Stimulated activated CD4-positive, alpha-beta T cell treated with anti-CD3 and anti-CD28 coated beads, TNF-alpha, amount 100 ng/mL, for 48 hours (primary cell): ENCODE results near the gene SEZ6L.

Experiments
- DNase-seq, 3 donors: peaks; one replicate each; pipeline ENCODE4 v3.0.0-alpha.2; 2020; ENCODE audit warnings: low read depth in 3 of 3

The SEZ6L gene

DNA sequence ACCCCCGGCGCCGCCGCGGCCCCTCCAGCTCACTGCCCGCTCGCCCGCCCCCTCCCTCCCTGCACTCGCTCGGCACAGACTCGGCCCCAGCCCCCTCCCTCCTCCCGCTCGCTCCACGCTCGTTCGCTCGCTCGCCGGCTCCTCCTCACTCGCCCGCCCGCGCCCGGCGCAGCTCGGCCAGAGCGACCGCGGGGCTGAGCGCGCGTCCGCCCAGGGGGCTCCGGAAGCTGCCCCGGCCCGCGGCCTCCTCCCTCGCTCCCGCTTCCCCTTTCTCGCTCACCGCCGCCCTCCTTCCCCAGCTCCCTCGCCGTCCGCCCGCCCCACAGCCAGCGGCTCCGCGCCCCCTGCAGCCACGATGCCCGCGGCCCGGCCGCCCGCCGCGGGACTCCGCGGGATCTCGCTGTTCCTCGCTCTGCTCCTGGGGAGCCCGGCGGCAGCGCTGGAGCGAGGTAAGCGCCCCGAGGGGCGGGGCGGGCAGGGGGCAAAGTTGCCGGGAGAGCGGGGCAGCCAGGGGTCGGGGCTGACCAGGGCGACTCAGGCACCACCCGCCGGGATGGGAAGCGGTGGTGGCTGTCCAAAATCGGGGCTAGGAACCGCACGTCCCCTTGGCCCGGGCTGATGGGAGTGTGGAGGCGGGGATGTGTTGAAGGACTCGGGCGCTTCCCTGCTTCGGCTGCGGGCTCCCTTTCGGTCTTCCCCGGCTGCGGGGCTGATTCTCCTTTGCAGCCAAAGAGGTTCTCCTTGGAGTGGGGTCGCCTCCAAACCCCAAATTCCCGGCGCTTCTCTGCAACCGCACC is at the start of gene SEZ6L:
Gene SEZ6L (plus strand): TSS at position 148 of the 797 bp plus-strand sequence. CDS start 208 bp downstream, at position 356.
- no peak for DNase-seq

- no peak for DNase-seq
Observed at GRCh38 chr22:26122920-26123468, 46.3 kb upstream of the SEZ6L start.

DNA sequence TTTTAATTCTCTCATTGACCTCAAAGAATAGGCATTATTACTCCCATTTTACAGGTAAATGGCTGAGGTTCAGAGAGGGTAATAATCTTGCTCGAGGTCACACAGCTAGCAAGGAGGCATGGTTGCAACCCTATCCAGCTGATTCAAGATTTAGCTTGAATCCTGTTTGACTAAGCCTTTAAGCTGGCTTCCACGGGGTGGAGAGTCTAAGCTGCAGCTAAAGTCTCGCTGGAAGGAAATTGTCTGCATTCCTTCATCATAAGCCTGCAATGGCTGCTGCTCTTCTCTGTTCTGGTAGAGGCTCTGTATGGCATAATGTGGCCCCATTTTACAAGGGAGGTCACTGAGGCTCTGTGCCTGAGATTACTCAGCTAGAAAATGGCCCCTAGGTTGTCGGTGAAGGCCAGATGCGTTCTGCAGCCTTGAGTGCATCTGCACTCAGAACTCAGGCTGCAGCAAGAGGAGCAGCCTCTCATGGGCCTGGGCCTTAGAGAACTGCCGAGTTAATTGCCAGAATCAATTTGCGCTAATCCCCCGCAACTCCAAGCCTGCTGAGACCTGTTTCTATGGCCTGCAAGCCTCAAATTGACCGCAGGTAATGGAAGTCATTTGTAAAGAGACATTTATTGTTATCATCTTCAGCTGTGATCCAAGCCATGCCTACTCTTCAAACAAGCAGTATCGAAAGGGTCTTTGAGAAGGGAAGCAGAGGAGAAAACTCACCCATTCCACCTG is 44.1 kb upstream of the SEZ6L start:
- DNase-seq: no peak

GRCh38 chr22:26127126-26127525 is 42.1 kb upstream of the SEZ6L start:
- no peak for DNase-seq

- no peak for DNase-seq
Observed at GRCh38 chr22:26127556-26127955, 41.7 kb upstream of the SEZ6L start.

GRCh38 chr22:26131589-26132154 is 37.6 kb upstream of the SEZ6L start:
- no peak for DNase-seq

DNA sequence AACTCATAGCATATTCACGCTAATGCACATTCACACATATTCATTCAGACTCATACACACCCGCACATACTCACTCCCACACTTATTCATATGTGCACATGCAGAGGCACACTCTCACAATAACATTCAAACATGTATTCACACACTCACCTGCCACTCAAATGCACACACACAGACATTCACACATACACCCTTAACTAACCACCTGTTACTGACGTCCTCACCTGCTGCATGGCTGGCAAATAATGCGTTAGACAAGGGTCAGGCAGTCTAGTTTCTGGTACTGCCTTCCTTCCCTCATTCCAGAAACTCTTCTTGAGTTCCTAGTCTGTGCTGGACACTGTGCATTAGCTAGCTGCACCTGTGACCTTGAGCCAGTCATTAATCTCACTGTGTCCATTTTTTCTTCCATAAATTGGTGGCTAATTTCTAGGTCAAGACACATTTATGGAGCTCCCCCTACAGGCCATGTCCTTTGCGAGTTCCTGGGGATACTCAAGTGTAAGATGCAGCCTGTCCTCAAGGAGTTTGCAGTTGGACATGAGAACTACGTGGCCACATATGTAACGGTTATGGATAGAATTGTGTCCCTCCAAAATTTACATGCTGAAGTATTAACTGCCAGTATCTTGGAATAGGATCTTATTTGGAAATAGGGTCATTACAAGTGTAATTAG is 34.5 kb upstream of the SEZ6L start:
- no peak for DNase-seq

DNA sequence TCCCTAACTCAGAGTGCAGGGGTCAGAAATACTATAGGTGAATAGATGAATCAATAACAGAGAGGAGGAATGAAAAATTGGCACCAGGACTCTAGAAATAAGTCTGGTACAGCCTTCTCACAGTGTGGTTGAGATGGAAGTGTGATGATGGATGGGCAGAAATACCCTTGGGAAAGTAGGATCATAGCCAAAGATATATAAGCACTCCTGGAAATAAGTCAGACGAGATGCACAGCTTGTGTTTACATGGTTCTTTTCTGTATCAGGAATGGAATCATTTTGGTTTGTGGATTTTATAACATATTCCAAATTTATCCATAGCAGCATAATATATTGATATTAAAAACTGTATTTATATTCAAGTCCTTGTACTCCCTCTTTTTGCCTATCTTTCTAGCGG is 33.5 kb upstream of the SEZ6L start:
- no peak for DNase-seq

DNA sequence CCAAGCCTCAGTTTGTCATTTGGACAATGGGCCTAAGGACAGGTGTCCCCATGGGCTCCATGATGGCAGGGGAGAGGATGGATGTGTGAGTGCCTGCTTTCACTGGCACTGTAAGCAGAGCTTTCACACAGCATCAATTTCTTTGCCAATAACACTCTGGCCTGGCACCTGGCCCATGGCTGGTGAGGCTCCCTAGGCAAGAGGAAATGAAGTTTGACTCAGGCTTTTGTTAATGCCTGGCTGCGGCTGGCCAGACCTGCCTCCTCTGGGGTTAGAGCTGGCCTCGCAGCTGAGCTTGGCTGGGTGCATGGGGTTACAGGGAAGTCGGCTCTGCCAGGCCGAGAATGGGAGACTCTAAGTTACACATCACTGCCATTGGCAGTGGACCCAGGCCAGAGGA is 30.0 kb upstream of the SEZ6L start:
- no peak for DNase-seq

DNA sequence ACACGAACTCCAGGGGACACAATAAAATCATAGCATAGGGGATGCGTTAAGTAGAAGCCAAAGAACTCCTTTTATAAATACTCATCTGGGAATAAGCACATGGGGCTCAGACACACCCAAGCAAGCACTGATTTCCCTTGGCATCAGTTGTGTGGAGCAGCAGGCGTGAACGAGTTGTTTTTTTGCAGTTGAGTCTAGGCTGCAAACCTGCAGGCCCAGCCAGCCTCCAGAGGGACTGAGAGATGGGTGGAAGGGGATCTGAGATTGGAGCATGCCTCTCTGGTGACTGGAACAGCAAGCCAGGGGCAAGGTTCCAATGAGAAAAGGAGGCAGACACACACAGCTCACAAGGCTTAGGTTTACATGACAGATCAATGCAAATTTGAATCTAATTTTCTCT is 27.4 kb upstream of the SEZ6L start:
- no peak for DNase-seq

GRCh38 chr22:26143806-26144325 is 25.4 kb upstream of the SEZ6L start:
- no peak for DNase-seq

GRCh38 chr22:26159886-26160285 is 9.4 kb upstream of the SEZ6L start:
- no peak for DNase-seq

GRCh38 chr22:26161746-26162145 is 7.5 kb upstream of the SEZ6L start:
- no peak for DNase-seq

DNA sequence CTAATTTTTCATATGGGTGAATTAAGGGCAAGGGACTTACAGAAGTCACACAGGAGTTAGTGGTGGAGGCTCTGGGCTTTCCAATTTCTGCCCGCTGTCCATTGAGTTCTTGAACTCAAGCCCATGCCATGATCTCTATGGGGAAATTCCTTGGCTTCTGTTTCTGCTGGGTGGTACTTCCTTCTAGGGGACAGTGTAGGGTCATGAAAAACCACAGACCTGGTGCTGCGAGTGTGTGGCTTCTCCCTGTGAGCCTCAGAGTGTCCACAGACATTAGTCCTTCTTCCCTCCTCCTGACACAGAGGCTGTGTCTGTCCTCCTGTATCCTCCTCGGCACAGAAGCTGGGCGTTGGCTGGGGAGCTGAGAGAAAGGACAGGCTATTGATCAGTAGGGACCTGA is 6.3 kb upstream of the SEZ6L start:
- no peak for DNase-seq

DNA sequence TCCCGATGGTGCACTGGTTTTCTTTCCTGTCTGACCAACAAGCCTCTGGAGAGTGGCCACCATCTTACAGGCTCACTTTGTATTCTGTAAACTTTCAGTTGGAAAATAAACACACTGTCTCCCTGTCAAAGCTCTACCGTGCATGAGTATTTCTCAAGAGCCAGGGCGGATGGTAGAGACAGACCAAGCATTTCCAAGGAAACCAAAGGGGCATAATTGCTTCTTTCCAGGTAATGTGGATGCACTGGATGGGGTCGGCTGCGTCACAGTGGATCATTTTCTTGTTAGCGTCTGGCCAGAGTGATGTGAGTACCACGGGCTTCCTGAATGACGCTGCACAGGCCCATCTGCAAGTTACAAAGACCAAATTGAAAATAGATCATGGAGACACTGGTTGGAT is 5.1 kb upstream of the SEZ6L start:
- no peak for DNase-seq

GRCh38 chr22:26168330-26168851 is 871 bp upstream of the SEZ6L start:
- no peak for DNase-seq

GRCh38 chr22:26168939-26169314 is 335 bp upstream of the SEZ6L start:
- no peak for DNase-seq

DNA sequence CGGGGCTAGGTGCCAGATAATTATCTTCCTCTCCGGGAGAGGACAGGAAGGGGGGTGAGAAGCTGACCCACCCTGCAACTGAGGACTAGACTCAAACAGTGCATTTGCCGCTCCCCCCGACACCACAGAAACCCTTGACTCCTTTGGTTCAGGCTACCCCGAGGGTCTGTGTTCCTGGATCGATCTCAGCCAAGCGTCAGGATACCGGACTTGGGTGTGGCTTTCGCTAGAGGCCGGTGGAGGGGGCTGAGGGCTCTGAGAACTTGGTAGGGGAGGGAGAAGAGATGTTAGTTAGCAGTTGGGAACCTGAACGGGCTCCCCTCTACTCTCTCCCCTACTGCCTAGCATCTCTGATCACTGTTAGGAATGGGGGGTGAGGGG is 840 bp downstream of the SEZ6L start:
- DNase-seq: no peak

- no peak for DNase-seq
Observed at GRCh38 chr22:26170795-26171580, 1.7 kb downstream of the SEZ6L start.

DNA sequence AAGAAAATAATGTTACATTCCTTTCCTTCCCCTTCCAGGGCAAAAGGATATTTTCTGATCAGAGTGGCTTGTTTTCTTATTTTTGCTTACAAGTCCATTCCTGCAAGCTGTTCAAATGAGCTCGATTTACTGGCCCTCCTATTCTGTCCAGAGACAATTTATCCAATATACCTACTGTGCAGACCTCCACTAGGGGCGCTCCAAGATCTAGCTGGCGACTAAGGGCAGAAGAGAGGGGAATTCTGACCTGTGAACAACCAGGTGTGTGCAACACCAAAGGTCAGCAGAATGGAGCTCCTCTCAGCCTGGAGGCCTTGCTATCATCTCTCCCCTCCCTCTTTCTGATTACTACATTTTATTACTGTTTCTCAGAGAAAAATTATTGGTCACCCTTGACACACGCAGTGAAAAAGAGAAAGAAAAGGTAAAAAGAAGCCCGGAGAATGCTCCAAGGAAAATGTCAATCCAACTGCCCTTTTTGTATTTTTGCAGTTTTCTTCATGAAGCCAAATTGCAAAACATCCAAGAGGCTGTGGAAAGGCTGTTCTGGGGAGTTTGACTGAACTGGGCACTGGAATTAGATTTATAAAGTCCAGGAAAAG is 3.2 kb downstream of the SEZ6L start:
- DNase-seq: peak in 1 of 3 donors; percentile 13
